HG03175 (cell line): ENCODE measurements around the gene CRYBB1.
"Not testable (repeated sequence)": the region's sequence is repeated elsewhere in the genome, so short reads cannot be mapped to it uniquely, and the experiment has no call there.

Experiments
- ATAC-seq: cut with Tn5 transposase; IDR thresholded peaks from one replicate; pipeline ENCODE4 v1.9.1; 2021; ENCODE audit warnings: mild to moderate bottlenecking, moderate library complexity; ENCODE audit not compliant: unreplicated experiment

CRYBB1 gene

DNA sequence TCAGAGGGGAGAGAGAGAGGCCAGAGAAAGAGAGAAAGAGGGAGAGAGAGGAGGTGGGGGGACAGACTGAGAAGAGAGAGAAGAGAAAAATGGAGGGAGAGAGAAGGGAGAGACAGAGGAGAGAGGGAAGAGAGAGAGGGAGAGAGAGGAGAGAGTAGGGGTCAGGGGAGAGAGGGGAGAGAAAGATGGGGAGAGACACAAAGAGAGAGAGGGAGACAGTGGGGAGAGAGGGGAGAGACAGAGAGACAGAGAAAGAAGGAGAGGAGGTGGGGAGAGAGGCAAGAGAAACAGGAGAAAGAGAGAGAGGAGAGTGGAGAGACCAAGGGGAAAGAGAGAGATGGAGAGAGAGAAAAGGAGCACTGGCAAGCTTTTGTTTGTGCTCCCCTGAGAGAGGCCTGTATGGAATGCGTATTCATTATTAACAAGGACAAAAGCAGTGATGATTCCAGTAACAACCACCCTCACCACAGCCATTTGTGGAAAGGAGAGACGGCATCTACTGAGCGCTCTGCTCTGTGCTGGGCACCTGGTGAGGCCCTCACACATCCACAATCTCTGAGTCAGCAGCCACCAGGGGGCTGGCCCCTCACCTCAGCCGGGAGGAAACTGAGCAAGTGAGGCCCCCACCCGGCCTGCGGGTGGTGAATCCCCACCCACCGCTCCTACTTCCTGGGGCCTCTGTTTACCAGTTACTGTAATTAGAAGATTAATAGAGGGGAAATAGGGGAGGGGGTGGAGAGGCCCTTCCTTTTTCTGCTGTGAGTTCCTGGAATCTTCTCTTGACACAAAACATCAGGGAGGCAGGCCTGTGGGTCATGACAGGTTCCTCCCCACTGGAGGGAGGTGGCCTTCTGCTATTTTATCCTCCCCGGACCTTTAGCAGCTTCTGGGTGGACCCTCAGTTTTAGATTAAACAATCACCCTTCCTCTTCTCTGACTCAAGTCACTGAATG, 24.9 kb upstream of the CRYBB1 start:
- no peak for ATAC-seq

DNA sequence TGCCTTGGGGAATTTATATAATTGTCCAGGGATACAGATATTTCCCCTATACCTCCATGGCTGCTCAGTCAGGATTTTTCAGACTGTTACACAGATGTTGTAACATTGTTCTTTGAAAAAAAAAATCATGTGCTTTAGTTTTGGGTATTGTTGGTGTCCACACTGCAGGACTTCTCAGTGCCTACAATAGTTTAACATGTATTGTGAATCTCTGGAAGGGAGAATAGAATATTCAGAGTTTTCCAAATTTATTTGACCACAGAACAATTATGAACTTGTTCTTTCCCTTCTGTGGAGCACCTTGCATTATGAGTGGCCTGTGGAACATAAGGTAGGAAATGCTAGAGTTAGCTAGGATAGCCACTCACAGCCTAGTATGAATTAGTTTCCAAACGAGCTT, 18.5 kb upstream of the CRYBB1 start:
- ATAC-seq: no peak

- no peak for ATAC-seq
These were observed 17.3 kb upstream of the CRYBB1 start for GRCh38 chr22:26635117-26635516.

DNA sequence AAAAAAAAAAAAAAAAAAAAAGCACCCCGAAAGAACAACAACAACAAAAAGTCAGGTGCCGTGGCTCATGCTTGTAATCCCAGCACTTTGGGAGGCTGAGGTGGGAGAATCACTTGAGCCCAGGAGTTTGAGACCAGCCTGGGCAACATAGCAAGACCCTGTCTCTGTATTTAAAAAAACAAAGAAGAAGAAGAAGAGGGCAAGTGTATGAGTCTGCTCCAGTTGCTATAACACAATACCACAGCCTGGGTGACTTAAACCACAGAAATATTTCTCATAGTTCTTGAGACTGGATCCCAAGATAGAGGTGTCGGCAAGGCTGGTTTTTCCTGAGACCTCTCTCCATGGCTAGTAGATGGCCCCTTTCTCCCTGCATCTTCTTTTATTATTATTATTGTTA, 16.4 kb upstream of the CRYBB1 start:
- ATAC-seq: no peak

- no peak for ATAC-seq
These were observed 14.8 kb upstream of the CRYBB1 start for GRCh38 chr22:26632422-26633155.

GRCh38 chr22:26631282-26631681, 13.5 kb upstream of the CRYBB1 start:
- ATAC-seq: no peak

GRCh38 chr22:26629988-26630761, 12.3 kb upstream of the CRYBB1 start:
- no peak for ATAC-seq

GRCh38 chr22:26624803-26625202, 7.0 kb upstream of the CRYBB1 start:
- ATAC-seq: no peak

DNA sequence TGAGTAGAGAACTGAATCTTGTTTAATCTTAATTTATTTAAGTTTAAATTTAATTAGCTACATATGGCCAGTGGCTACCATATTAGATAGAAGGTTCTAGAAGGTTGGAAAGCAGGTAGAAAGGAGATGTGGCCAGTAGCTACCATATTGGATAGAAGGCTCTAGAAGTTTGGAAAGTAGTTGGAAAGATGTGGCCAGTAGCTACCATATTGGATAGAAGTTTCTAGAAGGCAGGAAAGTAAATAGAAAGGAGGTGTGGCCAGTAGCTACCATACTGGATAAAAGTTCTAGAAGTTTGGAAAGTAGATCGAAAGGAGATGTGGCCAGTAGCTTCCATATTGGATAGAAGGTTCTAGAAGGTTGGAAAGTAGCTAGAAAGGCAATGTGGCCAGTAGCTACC, 6.2 kb upstream of the CRYBB1 start:
- no peak for ATAC-seq

GRCh38 chr22:26621663-26622062, 3.8 kb upstream of the CRYBB1 start, which contains the start of gene CRYBA4:
TSS of gene CRYBA4 (plus strand) at chr22:26621963. CDS start at chr22:26622597, 634 bp downstream.
- ATAC-seq: no peak

DNA sequence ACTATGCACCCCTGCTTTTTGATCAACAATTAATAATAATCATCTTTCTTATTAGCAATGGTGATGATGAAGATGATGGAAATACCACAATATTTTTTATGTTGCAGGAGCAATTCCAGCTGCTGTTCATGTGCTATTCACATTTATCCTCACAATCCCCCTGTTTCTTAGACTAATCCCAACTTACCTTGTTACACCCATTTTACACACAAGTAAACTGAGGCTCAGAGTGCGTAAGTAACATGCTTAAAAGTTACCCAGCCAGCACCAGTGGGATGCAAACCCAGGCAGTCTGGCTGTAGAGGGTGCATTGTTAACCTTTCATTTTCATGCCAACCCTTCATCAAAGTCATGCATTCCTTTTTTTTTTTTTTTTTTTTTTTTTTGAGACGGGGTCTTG, 2.4 kb upstream of the CRYBB1 start:
- ATAC-seq: no peak

DNA sequence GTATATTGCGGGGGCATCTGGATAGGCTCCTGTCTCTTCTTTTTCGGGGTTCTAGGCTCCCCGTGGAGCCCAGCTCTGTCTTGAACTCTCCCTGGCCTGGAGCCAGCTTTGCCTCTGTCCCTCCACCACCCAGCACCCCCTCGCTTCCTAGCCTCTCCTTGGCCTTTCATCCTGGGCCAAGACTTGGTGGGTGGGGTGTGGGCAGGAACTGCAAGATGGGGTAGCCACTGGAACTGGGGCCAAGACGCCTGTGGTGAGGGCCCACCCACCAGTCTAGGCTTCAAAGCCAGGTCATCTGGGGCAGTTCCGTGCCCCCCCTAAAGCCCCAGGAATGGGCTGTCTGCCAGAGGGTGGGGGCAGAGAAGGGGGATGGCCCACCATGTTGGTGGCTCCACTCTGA, 1.7 kb upstream of the CRYBB1 start:
- no peak for ATAC-seq

DNA sequence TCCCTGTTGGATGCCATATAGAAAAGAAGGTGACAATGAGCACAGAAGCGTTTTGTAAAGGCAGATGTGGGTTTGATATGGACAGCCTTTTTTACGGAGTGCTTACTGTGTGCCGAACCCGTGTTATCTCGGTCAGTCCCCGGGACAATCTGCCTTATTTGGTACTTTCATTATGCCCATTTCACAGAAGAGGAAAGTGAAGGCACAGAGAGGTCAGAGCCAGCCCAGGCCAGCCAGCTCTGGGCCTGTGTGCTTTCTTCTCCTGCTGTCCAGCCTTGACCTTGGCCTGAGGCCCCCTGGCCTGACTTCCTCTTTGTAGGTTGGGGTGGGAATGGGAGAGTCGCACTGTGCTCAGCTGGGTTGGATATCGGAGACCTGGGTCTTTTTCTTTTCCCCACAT, 628 bp upstream of the CRYBB1 start:
- ATAC-seq: no peak

- no peak for ATAC-seq
These were observed 1.2 kb downstream of the CRYBB1 start for GRCh38 chr22:26616650-26617049.

DNA sequence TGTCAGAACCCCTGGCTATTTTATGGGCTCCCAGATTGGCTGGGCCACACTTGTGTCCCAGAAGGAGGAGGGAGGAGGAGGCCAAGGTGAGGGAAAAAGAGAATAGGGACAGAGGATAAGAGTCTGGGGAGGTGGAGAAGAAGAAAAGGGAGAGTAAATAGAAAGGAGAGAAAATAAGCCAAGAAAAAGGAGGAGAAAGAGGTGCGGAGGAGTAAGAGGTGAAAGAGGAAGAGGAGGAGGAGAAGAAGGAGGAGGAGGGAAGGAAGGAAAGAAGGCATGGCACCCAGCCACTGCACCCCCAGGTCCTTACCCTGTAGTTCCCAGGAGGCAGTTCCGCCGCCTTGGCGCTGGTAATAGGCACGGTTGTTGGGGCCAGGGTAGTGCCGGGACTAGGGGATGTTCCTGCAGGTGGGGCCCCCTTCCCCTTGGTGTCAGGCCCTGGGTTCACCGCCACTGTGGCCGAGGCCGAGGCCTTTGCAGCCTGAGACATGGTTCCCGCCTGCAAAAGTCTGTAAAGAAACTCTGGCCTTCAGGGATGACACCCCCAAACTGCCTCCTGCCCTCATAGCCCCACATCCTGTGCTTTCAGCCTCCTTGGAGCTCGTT, 1.9 kb downstream of the CRYBB1 start:
- no peak for ATAC-seq

DNA sequence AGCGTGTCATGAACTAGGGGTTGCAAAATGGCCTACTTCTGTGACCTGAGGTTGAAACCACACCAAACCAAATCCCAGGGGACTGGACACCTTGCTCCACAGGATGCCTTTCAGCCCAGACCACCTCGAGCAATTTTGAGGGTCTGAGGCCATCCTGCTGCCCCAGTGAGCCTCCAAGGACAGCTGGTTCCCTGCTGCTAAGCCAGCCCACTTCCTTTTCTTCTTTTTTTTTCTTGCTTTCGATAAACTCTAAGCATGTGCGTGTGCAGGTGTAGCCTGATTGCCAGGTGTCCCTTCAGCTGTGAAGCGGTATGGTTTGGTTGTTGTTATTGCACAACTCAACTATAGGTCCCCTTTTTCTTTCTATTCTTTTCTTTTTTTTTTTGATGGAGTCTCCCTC, 2.7 kb downstream of the CRYBB1 start:
- peak; percentile 53 for ATAC-seq

DNA sequence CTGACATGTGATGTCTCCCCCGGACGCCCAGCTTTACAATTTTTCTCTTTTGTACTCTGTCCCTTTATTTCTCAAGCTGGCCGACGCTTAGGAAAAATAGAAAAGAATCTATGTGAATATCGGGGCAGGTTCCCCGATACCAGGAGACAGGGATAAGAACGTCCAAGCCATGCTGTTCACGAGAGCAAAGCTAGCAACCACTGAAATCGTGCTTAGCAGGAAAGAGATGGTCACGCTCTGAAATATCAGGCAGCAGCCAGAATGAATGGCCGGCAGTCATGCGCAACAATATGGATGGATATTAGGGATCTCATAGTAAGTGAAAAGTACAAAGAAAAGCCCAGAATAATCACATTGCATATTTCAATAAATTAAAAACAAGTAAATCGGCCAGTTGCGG, 3.5 kb downstream of the CRYBB1 start:
- ATAC-seq: no peak

- not testable (repeated sequence) for ATAC-seq
These were observed 4.1 kb downstream of the CRYBB1 start for GRCh38 chr22:26613753-26614152.

GRCh38 chr22:26612652-26613051, 5.2 kb downstream of the CRYBB1 start:
- no peak for ATAC-seq

GRCh38 chr22:26610996-26611395, 6.8 kb downstream of the CRYBB1 start:
- no peak for ATAC-seq
